HepG2 (cell line): Measurements from ENCODE around the gene DACT2. TPM values are rescaled to one million over a fixed set of nuclear protein-coding genes. Genes with fewer than 3 reads are reported as not detected.

Experiments used
- ATAC-seq: fragments of 200-7000 bp; cut with Tn5 transposase; 3 replicates; pipeline ENCODE4 v1.9.1; 2020; ENCODE audit warnings: mild to moderate bottlenecking, moderate library complexity
- BruUV-seq: library from RNA; stranded (reverse); fragments of 400-500 nt; replicated peaks from 2 replicates; lab custom pipeline; 2021; lab: Mats Ljungman, UMichigan
- CTCF ChIA-PET: fragments of 300-600 bp; formaldehyde crosslinking; extraction: SDS; loops from one replicate; lab custom pipeline; 2021; ENCODE audit warnings: low total read pairs, inconsistent platforms, low intra/inter-chr PET ratio; lab: Yijun Ruan, JAX
- POLR2A ChIA-PET: fragments of 350-600 bp; sonication (Branson Sonifier 250); formaldehyde crosslinking; loops from one replicate; lab custom pipeline; 2020; ENCODE audit warnings: antibody characterized with exemption, inconsistent platforms; lab: Yijun Ruan, JAX
- DNase-seq: peaks from one replicate; pipeline ENCODE4 v3.0.0-alpha.2; 2015; ENCODE audit warnings: low spot score
- FAIRE-seq: peaks from 3 replicates; lab custom pipeline; 2011; peaks lifted over from hg19 to GRCh38; lab: Jason Lieb, UNC
- H2AFZ ChIP-seq: one replicate; pipeline ENCODE4 v1.6.1; 2011; ENCODE audit warnings: low read length, inconsistent platforms
- H3K27ac ChIP-seq: fragments of 300-600 bp; 3 replicates; pipeline ENCODE4 v1.8.0; 2011; ENCODE audit warnings: mixed run types, mild to moderate bottlenecking, mixed read lengths, low read length, inconsistent platforms; ENCODE audit not compliant: insufficient read depth; ENCODE audit errors: extremely low read length
- H3K27me3 ChIP-seq, 2 experiments: fragments of 200-600 bp in 1 of 2; 2 replicates in 1 of 2; 3 replicates in 1 of 2; pipeline versions ENCODE4 v1.6.0 to v1.8.0; 2011; ENCODE audit warnings: low read length in 2 of 2, mild to moderate bottlenecking in 2 of 2, moderate library complexity in 2 of 2, inconsistent platforms in 1 of 2; ENCODE audit not compliant: insufficient read depth in 2 of 2, control insufficient read depth in 1 of 2
- H3K36me3 ChIP-seq, 2 experiments: fragments of 200-600 bp in 1 of 2; replicated peaks in 1 of 2; 2 replicates in 1 of 2; 3 replicates in 1 of 2; pipeline versions ENCODE4 v1.5.1 to v1.8.0; 2011; ENCODE audit warnings: low read length in 2 of 2, inconsistent platforms in 1 of 2; ENCODE audit not compliant: insufficient read depth in 2 of 2, control insufficient read depth in 1 of 2
- H3K4me1 ChIP-seq: 2 replicates; pipeline ENCODE4 v1.5.1; 2012; ENCODE audit warnings: low read length, inconsistent platforms; ENCODE audit not compliant: insufficient read depth
- H3K4me2 ChIP-seq: 2 replicates; pipeline ENCODE4 v1.6.0; 2011; ENCODE audit warnings: low read depth, low read length, inconsistent platforms
- H3K4me3 ChIP-seq, 3 experiments: fragments of 200-600 bp in 1 of 3; sonication (generic), shearing (Covaris generic) in 1 of 3; replicated peaks in 1 of 3; 2 replicates each; pipeline ENCODE4 v1.5.1; 2011 to 2016; ENCODE audit warnings: low read length in 3 of 3, inconsistent platforms in 2 of 3, low read depth in 2 of 3, mild to moderate bottlenecking in 2 of 3, control low read depth in 1 of 3, mixed read lengths in 1 of 3; ENCODE audit not compliant: insufficient read depth in 1 of 3
- H3K79me2 ChIP-seq: one replicate; pipeline ENCODE4 v1.6.1; 2011; ENCODE audit warnings: low read length, inconsistent platforms; ENCODE audit not compliant: insufficient read depth
- H3K9ac ChIP-seq: 2 replicates; pipeline ENCODE4 v1.6.0; 2011; ENCODE audit warnings: mild to moderate bottlenecking, low read depth, low read length, inconsistent platforms; ENCODE audit not compliant: insufficient read depth
- H3K9me3 ChIP-seq: 2 replicates; pipeline ENCODE4 v1.5.1; 2012; ENCODE audit warnings: mild to moderate bottlenecking, low read length
- H4K20me1 ChIP-seq: 2 replicates; pipeline ENCODE4 v1.6.0; 2011; ENCODE audit warnings: inconsistent platforms, mild to moderate bottlenecking, low read length, moderate library complexity; ENCODE audit not compliant: insufficient read depth
- JUND ChIP-seq: sonication (generic); formaldehyde crosslinking; IDR thresholded peaks from 2 replicates; pipeline ENCODE4 v1.8.0; 2022; ENCODE audit warnings: mild to moderate bottlenecking, missing genetic modification reagents
- KDM5B ChIP-seq: sonication (generic); formaldehyde crosslinking; IDR thresholded peaks from 2 replicates; pipeline ENCODE4 v1.4.0; 2020; ENCODE audit warnings: missing genetic modification reagents, mild to moderate bottlenecking, borderline replicate concordance
- RBFOX2 ChIP-seq: fragments of 200-400 bp; formaldehyde crosslinking; IDR thresholded peaks from 2 replicates; pipeline ENCODE4 v1.6.1; 2017; ENCODE audit warnings: low read depth, mild to moderate bottlenecking, low read length
- ZNF17 ChIP-seq: sonication (generic); formaldehyde crosslinking; IDR thresholded peaks from 2 replicates; pipeline ENCODE4 v1.5.0; 2020; ENCODE audit warnings: mild to moderate bottlenecking, missing genetic modification reagents
- ZNF180 ChIP-seq: sonication (generic); formaldehyde crosslinking; IDR thresholded peaks from 2 replicates; pipeline ENCODE4 v1.4.0; 2020; ENCODE audit warnings: low read depth, missing genetic modification reagents, borderline replicate concordance
- ZNF468 ChIP-seq: sonication (generic); formaldehyde crosslinking; IDR thresholded peaks from 2 replicates; pipeline ENCODE4 v1.8.0; 2022; ENCODE audit warnings: mild to moderate bottlenecking, moderate library complexity, missing genetic modification reagents
- WGBS: methylation state at CpG from one replicate; pipeline ENCODE4 v1.1.6; 2017; ENCODE audit warnings: low lambda C conversion rate; 5-methylcytosine and 5-hydroxymethylcytosine counted together
- in situ Hi-C: cut with HindIII; loops from 2 replicates; pipeline ENCODE4 v1.10.0; 2017; ENCODE audit warnings: low pct_unique_long_range_greater_than_20kb; ENCODE audit not compliant: extremely low pct_ligation_motif_present
- intact Hi-C: fragments of 100-400 bp; cut with micrococcal nuclease; formaldehyde crosslinking; loops from one replicate; pipeline ENCODE4 v1.10.0; 2022; ENCODE audit not compliant: unreplicated experiment
- polyA plus RNA-seq, 8 experiments: library from polyadenylated mRNA; depleted of rRNA in 3 of 8; stranded (reverse) in 7 of 8; unstranded in 1 of 8; fragments of >200 nt; fragmentation: Illumina TruSeq in 4 of 8; extraction: Trizol in 4 of 8; gene quantifications; 2 replicates each; pipeline versions ENCODE4 v1.2.1 to v1.2.3, GENCODE V29; 2011 to 2016; ENCODE audit warnings: low read depth in 4 of 8, missing spikeins in 1 of 8, mixed read lengths in 1 of 8; ENCODE audit not compliant: insufficient read depth in 1 of 8
- total RNA-seq, 5 experiments: library from RNA; depleted of rRNA; stranded (reverse); fragments of >200 nt; fragmentation: Illumina TruSeq; extraction: Trizol; gene quantifications; 2 replicates each; pipeline ENCODE4 v1.2.3, GENCODE V29; 2016; ENCODE audit warnings: low read depth in 1 of 5
- TF ChIP-seq, protein P1 (sequence below): sonication (generic); formaldehyde crosslinking; IDR thresholded peaks from 2 replicates; pipeline ENCODE4 v1.4.0; 2020; ENCODE audit warnings: mild to moderate bottlenecking, missing genetic modification reagents
- TF ChIP-seq, protein P2 (sequence below): IDR thresholded peaks from 2 replicates; pipeline ENCODE4 v1.6.1; 2016; ENCODE audit warnings: missing compliant biosample characterization, missing genetic modification reagents, borderline replicate concordance
- TF ChIP-seq, protein P3 (sequence below): conservative IDR thresholded peaks from 2 replicates; pipeline ENCODE4 v1.6.1; 2018; ENCODE audit warnings: missing genetic modification reagents

Gene DACT2
- total and polyA plus RNA-seq, 2 of the 13 experiments (the other 11 are each of a cell fraction or from before 2014, with no cell fraction given): 0.15 TPM; not detected in 1

DNA sequence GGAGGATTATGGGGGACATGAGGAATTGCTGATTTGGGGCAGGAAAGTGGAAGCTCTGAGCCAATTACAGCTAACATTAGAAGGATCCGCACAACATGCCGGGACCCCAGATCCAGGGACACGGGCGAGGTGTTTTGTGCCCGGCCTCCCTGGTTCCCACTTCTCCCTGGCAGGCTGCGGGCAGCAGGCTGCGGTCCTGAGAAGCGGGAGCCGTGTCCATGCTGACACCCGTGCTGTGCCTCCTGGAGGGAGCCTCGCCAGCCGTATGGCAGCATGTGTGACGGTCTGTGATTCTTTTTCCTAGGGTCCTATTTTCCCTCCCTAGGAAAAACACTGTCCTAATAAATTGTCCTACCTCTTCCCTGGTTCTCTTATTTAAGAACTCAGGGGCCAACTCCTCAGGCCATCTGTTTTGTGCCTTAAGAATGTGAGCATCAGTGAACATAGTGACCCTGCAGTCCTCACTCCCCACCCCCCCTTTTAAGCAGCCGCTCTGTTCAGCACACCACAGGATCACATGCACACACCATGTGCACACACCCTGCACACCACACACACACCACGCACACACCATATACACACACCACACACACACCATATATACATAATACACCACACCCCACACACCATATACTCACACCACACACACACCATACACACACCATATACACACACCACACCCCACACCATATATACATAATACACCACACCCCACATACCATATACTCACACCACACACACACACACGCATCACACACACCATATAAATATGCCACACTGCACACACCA is 49.9 kb downstream of the DACT2 start:
- CTCF ChIA-PET: no interaction called here
- peaks cover 67% of the 10 kb centered on the region for H3K4me1 ChIP-seq
- intact Hi-C loops: loop anchor here (5.0 kb wide), 1 partner anchor 33 kb away; no protein-coding TSS in a partner anchor
- H3K36me3 ChIP-seq: no peaks in the 10 kb centered on the region
- H3K9ac ChIP-seq: no peak overlapping the region
- H3K27ac ChIP-seq: no peak overlapping the region
- BruUV-seq: no TSS peak
- FAIRE-seq (peak; percentile 26), DNase-seq (no peak), ATAC-seq (no peak)
- no peak overlapping the region for H3K4me3 ChIP-seq
- H3K4me2 ChIP-seq: no peak overlapping the region
- WGBS: 89% methylated on average over 11 of the region's 16 CpGs
- in situ Hi-C loops: loop anchor here (5.0 kb wide), 1 partner anchor 53 kb away; no protein-coding TSS in a partner anchor
- no peaks in the 10 kb centered on the region for H3K79me2 ChIP-seq
- H4K20me1 ChIP-seq: no peaks in the 10 kb centered on the region
- no peak overlapping the region for H2AFZ ChIP-seq
- TF ChIP-seq KDM5B (CRISPR knock-in tag) (no peak), ZNF17 (CRISPR knock-in tag) (no peak)
- TF ChIP-seq, protein P1, sequence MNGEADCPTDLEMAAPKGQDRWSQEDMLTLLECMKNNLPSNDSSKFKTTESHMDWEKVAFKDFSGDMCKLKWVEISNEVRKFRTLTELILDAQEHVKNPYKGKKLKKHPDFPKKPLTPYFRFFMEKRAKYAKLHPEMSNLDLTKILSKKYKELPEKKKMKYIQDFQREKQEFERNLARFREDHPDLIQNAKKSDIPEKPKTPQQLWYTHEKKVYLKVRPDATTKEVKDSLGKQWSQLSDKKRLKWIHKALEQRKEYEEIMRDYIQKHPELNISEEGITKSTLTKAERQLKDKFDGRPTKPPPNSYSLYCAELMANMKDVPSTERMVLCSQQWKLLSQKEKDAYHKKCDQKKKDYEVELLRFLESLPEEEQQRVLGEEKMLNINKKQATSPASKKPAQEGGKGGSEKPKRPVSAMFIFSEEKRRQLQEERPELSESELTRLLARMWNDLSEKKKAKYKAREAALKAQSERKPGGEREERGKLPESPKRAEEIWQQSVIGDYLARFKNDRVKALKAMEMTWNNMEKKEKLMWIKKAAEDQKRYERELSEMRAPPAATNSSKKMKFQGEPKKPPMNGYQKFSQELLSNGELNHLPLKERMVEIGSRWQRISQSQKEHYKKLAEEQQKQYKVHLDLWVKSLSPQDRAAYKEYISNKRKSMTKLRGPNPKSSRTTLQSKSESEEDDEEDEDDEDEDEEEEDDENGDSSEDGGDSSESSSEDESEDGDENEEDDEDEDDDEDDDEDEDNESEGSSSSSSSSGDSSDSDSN (CRISPR knock-in tag): no peak
- H3K9me3 ChIP-seq: no peaks in the 10 kb centered on the region
- H3K27me3 ChIP-seq: no peaks in the 10 kb centered on the region; a peak in 1 of 5 replicates
- POLR2A ChIA-PET: no interaction called here

DNA sequence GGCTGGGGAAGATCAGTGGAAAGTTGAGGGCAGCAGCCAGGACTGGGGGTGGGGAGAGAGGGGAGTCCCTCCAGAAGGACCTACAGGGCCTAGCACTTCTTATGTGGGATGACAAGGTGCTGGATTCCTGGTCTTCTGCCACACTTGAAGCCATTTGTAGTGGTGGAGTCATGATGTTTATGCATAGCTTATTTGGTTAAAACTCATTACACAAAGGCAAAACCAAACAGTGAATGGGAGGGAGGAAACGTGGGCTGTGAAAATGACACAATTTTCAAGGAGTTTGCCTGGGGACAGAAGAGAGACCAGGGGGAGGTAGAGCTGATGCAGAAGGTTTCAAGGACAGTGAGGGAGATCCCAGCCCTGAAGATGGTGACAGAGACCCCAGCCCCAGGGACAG is 50.8 kb downstream of the DACT2 start:
- Histone ChIP-seq H3K9ac (no peak overlapping the region), H4K20me1 (no peaks in the 10 kb centered on the region), H3K4me3 (no peak overlapping the region), H3K4me2 (no peak overlapping the region), H3K27me3 (no peaks in the 10 kb centered on the region; a peak in 1 of 5 replicates), H3K9me3 (no peaks in the 10 kb centered on the region), H3K4me1 (peaks cover 69% of the 10 kb centered on the region), H3K79me2 (no peaks in the 10 kb centered on the region), H3K36me3 (no peaks in the 10 kb centered on the region), H3K27ac (no peak overlapping the region), H2AFZ (no peak overlapping the region)
- intact Hi-C loops (loop anchor here (5.0 kb wide), 1 partner anchor 34 kb away; no protein-coding TSS in a partner anchor), in situ Hi-C loops (no loop called here)
- BruUV-seq: no TSS peak
- 14% methylated on average over 1 of the region's 1 CpG for WGBS
- FAIRE-seq (no peak), ATAC-seq (no peak), DNase-seq (no peak)
- ChIA-PET POLR2A (no interaction called here), CTCF (no interaction called here)
- TF ChIP-seq RBFOX2 (no peak), ZNF180 (CRISPR knock-in tag) (no peak), JUND (CRISPR knock-in tag) (no peak), ZNF468 (CRISPR knock-in tag) (no peak)
- TF ChIP-seq, protein P2, sequence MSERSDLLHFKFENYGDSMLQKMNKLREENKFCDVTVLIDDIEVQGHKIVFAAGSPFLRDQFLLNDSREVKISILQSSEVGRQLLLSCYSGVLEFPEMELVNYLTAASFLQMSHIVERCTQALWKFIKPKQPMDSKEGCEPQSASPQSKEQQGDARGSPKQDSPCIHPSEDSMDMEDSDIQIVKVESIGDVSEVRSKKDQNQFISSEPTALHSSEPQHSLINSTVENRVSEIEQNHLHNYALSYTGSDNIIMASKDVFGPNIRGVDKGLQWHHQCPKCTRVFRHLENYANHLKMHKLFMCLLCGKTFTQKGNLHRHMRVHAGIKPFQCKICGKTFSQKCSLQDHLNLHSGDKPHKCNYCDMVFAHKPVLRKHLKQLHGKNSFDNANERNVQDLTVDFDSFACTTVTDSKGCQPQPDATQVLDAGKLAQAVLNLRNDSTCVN (CRISPR knock-in tag): no peak
- TF ChIP-seq, protein P3, sequence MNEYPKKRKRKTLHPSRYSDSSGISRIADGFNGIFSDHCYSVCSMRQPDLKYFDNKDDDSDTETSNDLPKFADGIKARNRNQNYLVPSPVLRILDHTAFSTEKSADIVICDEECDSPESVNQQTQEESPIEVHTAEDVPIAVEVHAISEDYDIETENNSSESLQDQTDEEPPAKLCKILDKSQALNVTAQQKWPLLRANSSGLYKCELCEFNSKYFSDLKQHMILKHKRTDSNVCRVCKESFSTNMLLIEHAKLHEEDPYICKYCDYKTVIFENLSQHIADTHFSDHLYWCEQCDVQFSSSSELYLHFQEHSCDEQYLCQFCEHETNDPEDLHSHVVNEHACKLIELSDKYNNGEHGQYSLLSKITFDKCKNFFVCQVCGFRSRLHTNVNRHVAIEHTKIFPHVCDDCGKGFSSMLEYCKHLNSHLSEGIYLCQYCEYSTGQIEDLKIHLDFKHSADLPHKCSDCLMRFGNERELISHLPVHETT (CRISPR knock-in tag): no peak
